Cardiac fibroblast (primary cell): ENCODE measurements around the gene DOCK11.

Experiments used
- DNase-seq, 2 donors: peaks; one replicate each; pipeline versions ENCODE4 v3.0.0 to v3.0.0-alpha.2; 2010; ENCODE audit warnings: low read depth in 2 of 2
- H3K4me3 ChIP-seq, 2 donors: replicated peaks in 1 of 2; 1 replicate in 1 of 2; 2 replicates in 1 of 2; pipeline ENCODE4 v1.5.1; 2011; ENCODE audit warnings: low read depth in 2 of 2, low read length in 2 of 2, mild to moderate bottlenecking in 2 of 2, moderate library complexity in 1 of 2
- CTCF ChIP-seq: IDR thresholded peaks from one replicate; pipeline ENCODE4 v1.5.1; 2011; ENCODE audit warnings: low read depth, mild to moderate bottlenecking, low read length, inconsistent platforms

Gene DOCK11

GRCh38 chrX:118734909-118735308 lies 239.3 kb downstream of the DOCK11 start:
- DNase-seq, result no peak
- TF ChIP-seq CTCF, result no peak
- H3K4me3 ChIP-seq, result no peak overlapping the region
